ENCODE results near the gene RAB1B. TPM values are rescaled to one million over a fixed set of nuclear protein-coding genes. Genes with fewer than 3 reads are reported as not detected.

The RAB1B gene
- total RNA-seq, 1 donor from 2014 or later = 180 TPM

DNA sequence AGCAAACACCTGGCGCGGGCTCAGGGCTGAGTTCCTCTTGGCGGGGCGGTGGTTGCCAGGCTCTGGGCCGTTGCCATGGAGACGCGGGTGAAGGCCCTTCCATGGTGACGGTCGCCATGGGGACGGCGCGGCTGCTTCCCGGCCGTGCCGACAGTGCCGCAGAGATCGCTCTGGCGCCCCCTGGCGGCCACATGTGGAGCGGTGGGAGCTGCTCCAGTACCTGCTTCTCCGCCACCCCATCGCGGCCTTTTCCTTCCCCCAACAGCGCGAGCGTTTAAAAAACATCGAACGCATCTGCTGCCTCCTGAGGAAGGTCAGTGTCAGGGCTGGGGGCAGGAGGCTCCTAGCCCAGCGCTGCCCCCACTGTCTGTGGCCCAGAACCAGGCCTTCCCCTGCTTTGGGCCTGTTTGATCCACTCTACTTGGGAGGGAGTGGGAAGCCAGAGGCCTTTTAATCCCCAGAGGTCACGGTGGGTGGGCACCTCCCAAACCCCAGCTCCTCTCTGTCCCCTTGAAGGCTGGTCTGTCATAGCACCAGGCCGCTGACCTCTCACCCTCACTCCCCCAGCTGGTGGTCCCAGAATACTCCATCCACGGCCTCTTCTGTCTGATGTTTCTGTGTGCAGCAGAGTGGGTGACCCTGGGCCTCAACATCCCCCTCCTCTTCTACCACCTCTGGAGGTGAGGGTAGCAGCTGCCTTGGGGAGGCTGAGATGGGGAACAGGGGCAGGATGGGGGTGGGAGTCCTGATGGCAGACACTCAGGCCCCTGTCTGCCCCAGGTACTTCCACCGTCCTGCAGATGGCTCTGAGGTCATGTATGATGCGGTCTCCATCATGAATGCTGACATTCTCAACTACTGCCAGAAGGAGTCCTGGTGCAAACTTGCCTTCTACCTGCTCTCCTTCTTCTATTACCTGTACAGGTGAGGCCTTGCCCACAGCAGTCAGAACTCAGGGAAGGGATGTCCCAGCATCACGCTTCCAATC is 14.3 kb downstream of the RAB1B start:
- DNase-seq (ENCODE audit: extremely low read depth, low read depth, low spot score) = peak; percentile 67

GRCh38 chr11:66283461-66284105 is 15.1 kb downstream of the RAB1B start:
- DNase-seq (ENCODE audit: extremely low read depth, low read depth, low spot score) = no peak

- no peak for DNase-seq (ENCODE audit: extremely low read depth, low read depth, low spot score)
Observed at GRCh38 chr11:66284526-66285078, 16.2 kb downstream of the RAB1B start.

GRCh38 chr11:66285250-66285947 is 17.0 kb downstream of the RAB1B start:
- DNase-seq (ENCODE audit: extremely low read depth, low read depth, low spot score) = no peak

DNA sequence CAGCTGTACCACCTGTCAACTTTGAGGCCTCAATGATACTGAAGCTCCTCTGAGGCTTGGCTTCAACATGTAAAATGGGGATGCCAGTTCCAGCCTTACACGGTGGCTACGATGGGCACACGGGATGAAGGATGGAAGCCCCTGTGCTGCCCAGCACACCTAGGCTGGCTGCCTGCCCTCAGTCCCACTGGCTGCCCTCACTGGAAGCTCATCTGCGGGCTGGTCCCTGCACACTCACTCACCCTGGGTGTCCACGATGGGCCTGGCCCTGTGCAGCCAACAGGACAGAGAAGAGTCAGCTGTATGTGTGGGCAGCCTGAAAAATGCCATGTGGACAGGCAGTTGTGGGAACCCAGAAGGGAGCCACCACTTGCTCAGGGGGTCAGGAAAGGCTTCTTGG is 18.3 kb downstream of the RAB1B start:
- DNase-seq (ENCODE audit: extremely low read depth, low read depth, low spot score) = no peak

- no peak for DNase-seq (ENCODE audit: extremely low read depth, low read depth, low spot score)
Observed at GRCh38 chr11:66287211-66287888, 18.9 kb downstream of the RAB1B start.

GRCh38 chr11:66287889-66288670 is 19.6 kb downstream of the RAB1B start:
- no peak for DNase-seq (ENCODE audit: extremely low read depth, low read depth, low spot score)

GRCh38 chr11:66288671-66289547 is 20.5 kb downstream of the RAB1B start, which contains the start of gene YIF1A:
TSS of gene YIF1A (minus strand) at chr11:66289143. CDS start at chr11:66288985, 158 bp downstream.
- peak; percentile 93 for DNase-seq (ENCODE audit: extremely low read depth, low read depth, low spot score)

GRCh38 chr11:66289548-66290329 is 21.3 kb downstream of the RAB1B start:
- DNase-seq (ENCODE audit: extremely low read depth, low read depth, low spot score) = no peak

DNA sequence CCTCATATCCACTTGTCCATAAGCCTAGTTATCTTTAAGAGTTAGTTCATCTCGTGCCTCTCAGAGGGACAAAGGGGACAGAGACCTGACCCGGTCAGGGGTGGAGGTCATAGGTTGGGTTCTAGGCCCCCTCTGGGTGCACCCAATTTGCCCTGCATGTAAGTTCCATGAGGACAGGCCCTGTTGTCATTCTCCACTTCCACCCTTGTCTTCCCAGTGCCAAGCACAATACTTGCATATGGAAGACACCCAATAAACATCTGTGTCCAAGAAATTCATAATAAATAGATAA is 21.8 kb downstream of the RAB1B start:
- DNase-seq (ENCODE audit: extremely low read depth, low read depth, low spot score) = no peak

GRCh38 chr11:66291303-66291705 is 22.9 kb downstream of the RAB1B start:
- DNase-seq (ENCODE audit: extremely low read depth, low read depth, low spot score) = no peak

GRCh38 chr11:66291706-66292542 is 23.5 kb downstream of the RAB1B start, which contains the start of gene TMEM151A:
TSS of gene TMEM151A (plus strand) at chr11:66291894. CDS start at chr11:66292014, 120 bp downstream.
- DNase-seq (ENCODE audit: extremely low read depth, low read depth, low spot score) = no peak

DNA sequence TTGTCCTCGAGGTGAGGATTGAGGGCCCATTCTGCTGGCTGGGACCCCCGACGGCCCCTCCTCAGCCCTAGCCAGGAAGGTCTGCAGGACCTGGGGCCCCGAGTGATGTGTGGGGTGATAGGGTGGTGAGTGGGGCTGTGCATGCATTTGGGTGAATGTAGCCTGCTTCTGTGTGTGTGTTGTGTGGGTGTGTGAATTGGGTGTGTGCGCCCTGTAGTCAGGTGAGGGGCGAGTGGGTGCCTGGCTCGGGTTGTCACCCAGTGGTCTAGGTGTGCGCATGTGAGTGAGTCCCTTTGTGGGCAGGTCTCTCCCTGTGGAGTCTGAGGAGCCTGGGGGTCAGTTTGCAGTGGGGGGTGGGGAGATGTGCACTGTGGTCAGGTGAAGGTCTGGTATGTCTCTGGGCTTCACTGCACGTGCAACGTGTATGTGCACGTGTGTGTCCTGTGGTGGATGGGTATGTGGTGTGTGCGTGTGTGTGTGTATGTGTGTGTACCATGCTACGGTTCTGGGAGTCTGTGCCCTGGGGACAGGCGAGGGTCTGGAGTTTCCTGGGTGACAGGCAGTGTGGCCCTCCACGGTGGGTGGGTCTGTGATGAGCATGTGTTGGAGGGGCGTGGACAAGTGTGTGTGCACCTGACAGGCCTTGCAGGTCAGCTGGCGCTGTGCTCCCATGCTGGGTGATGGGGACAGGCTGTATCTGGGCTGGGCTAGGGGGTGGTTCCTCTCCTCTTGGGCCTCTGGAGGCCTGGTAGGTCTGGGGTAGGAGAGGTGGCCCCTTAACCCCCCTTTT is 24.3 kb downstream of the RAB1B start:
- DNase-seq (ENCODE audit: extremely low read depth, low read depth, low spot score) = no peak

- no peak for DNase-seq (ENCODE audit: extremely low read depth, low read depth, low spot score)
Observed at GRCh38 chr11:66293352-66293751, 24.9 kb downstream of the RAB1B start.

DNA sequence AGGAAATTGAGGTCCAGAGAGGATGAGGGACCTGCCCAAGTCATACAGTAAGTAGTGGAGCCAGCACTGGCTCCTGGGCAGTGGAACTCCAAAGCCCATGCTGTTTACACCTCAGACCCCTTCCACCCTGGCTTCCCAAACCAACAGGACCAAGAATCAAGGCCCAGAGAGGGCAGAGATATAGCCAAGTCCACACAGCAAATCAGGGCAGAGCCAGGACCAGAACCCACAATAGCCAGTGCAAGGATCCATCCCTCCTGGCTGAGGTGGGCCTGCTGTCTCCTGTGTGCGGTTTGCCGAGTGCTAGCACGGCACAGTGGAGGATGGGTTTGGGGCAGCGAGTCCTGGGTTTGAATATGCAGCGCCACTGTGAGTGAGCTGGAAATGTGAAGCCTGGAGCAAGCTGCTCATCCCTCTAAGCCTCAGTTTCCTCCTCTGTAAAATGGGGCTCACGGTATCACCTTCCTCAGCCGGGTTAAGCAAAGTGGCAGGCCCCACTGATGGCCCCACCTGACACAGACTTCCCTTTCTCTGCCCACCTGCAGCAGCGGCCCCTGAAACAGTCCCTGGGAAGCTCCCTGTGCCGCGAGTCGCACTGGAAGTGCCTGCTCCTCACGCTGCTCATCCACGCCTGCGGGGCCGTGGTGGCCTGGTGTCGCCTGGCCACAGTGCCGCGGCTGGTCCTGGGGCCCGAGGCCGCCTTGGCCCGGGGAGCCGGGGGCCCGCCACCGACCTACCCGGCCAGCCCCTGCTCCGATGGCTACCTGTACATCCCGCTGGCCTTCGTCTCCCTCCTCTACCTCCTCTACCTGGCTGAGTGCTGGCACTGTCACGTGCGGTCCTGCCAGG is 25.6 kb downstream of the RAB1B start:
- DNase-seq (ENCODE audit: extremely low read depth, low read depth, low spot score) = no peak
